Thyroid gland (tissue), 4 donors: ENCODE results near the gene DNAH8.

Experiments used
- CTCF ChIP-seq, 6 experiments: fragments of 200-600 bp in 3 of 6; fragments of 450-650 bp in 3 of 6; sonication (generic) in 3 of 6; IDR thresholded peaks; one replicate each; pipeline ENCODE4 v1.5.1; 2016 to 2019; ENCODE audit warnings: antibody characterized with exemption in 6 of 6, mild to moderate bottlenecking in 2 of 6, inconsistent platforms in 1 of 6, moderate library complexity in 1 of 6
- POLR2A ChIP-seq, 2 donors: fragments of 450-650 bp; IDR thresholded peaks; one replicate each; pipeline ENCODE4 v1.6.1; 2017; ENCODE audit warnings: antibody characterized with exemption in 2 of 2, mild to moderate bottlenecking in 2 of 2, moderate library complexity in 1 of 2

- no peak for TF ChIP-seq CTCF (IDR thresholded peaks at IDR 0.05)
- no peak for TF ChIP-seq POLR2A (IDR thresholded peaks at IDR 0.05)
Observed at GRCh38 chr6:38860041-38860440, 144.9 kb downstream of the DNAH8 start.
